CD14-positive monocyte (primary cell): Measurements from ENCODE around the gene CACNA1E. TPM values are rescaled to one million over a fixed set of nuclear protein-coding genes. Genes with fewer than 3 reads are reported as not detected.

Experiments
- DNase-seq, 3 donors: peaks; one replicate each; pipeline ENCODE4 v3.0.0-alpha.2; 2011 to 2022
- H2AFZ ChIP-seq: 2 replicates; pipeline ENCODE4 v1.6.0; 2012; ENCODE audit warnings: mild to moderate bottlenecking, low read depth, low read length, inconsistent platforms; ENCODE audit not compliant: insufficient read depth, poor library complexity, severe bottlenecking
- H3K27ac ChIP-seq, 2 donors: 1 replicate in 1 of 2; 2 replicates in 1 of 2; pipeline ENCODE4 v1.5.1; 2012 to 2013; ENCODE audit warnings: low read length in 2 of 2, control low read depth in 1 of 2, inconsistent platforms in 1 of 2, low read depth in 1 of 2, mild to moderate bottlenecking in 1 of 2
- H3K27me3 ChIP-seq, 2 donors: one replicate each; pipeline versions ENCODE4 v1.6.0 to v1.6.1; 2011 to 2013; ENCODE audit warnings: low read length in 2 of 2; ENCODE audit not compliant: control insufficient read depth in 2 of 2, insufficient read depth in 2 of 2
- H3K36me3 ChIP-seq, 2 donors: replicated peaks in 1 of 2; 1 replicate in 1 of 2; 2 replicates in 1 of 2; pipeline versions ENCODE4 v1.5.1 to v1.6.1; 2012 to 2013; ENCODE audit warnings: low read length in 2 of 2, control low read depth in 1 of 2, inconsistent platforms in 1 of 2, mild to moderate bottlenecking in 1 of 2; ENCODE audit not compliant: insufficient read depth in 2 of 2, control insufficient read depth in 1 of 2
- H3K4me1 ChIP-seq, 2 donors: 1 replicate in 1 of 2; 2 replicates in 1 of 2; pipeline versions ENCODE4 v1.5.1 to v1.6.1; 2012 to 2013; ENCODE audit warnings: low read length in 2 of 2, control low read depth in 1 of 2, inconsistent platforms in 1 of 2, mild to moderate bottlenecking in 1 of 2, moderate library complexity in 1 of 2; ENCODE audit not compliant: insufficient read depth in 2 of 2, control insufficient read depth in 1 of 2
- H3K4me2 ChIP-seq: replicated peaks from 2 replicates; pipeline ENCODE3; 2012; ENCODE audit warnings: low read length, moderate library complexity, mild to moderate bottlenecking; ENCODE audit not compliant: poor library complexity, severe bottlenecking; ENCODE audit errors: extremely low read depth
- H3K4me3 ChIP-seq, 3 experiments: fragments of 200-600 bp in 1 of 3; sonication (generic) in 1 of 3; replicated peaks in 1 of 3; 1 replicate in 2 of 3; 2 replicates in 1 of 3; pipeline ENCODE4 v1.5.1; 2011 to 2013; ENCODE audit warnings: low read length in 3 of 3, mild to moderate bottlenecking in 3 of 3, control low read depth in 2 of 3, low read depth in 2 of 3, inconsistent platforms in 1 of 3, moderate library complexity in 1 of 3
- H3K79me2 ChIP-seq: 2 replicates; pipeline ENCODE4 v1.6.0; 2012; ENCODE audit warnings: mild to moderate bottlenecking, control low read depth, inconsistent platforms, low read length, moderate library complexity; ENCODE audit not compliant: insufficient read depth
- H3K9ac ChIP-seq: 2 replicates; pipeline ENCODE4 v1.6.0; 2017; ENCODE audit warnings: low read length, mild to moderate bottlenecking; ENCODE audit not compliant: insufficient read depth, poor library complexity, severe bottlenecking
- H3K9me3 ChIP-seq, 2 donors: replicated peaks in 1 of 2; 1 replicate in 1 of 2; 2 replicates in 1 of 2; pipeline versions ENCODE4 v1.5.1 to v1.6.1; 2012 to 2013; ENCODE audit warnings: low read length in 2 of 2, control low read depth in 1 of 2; ENCODE audit not compliant: control insufficient read depth in 1 of 2, insufficient read depth in 1 of 2
- H4K20me1 ChIP-seq: 2 replicates; pipeline ENCODE4 v1.6.0; 2012; ENCODE audit warnings: mild to moderate bottlenecking, low read length, control low read depth, moderate library complexity; ENCODE audit not compliant: insufficient read depth
- H3K27ac Mint-ChIP-seq, 7 donors: one replicate each; pipeline ENCODE4 v1.8.0; 2020; ENCODE audit warnings: mild to moderate bottlenecking in 7 of 7, mixed read lengths in 7 of 7, moderate library complexity in 6 of 7, inconsistent platforms in 2 of 7
- H3K27me3 Mint-ChIP-seq, 3 donors: one replicate each; pipeline ENCODE4 v1.8.0; 2021 to 2022; ENCODE audit warnings: low read depth in 3 of 3, mild to moderate bottlenecking in 3 of 3, mixed read lengths in 3 of 3, moderate library complexity in 3 of 3, inconsistent platforms in 1 of 3
- H3K36me3 Mint-ChIP-seq, 2 donors: one replicate each; pipeline ENCODE4 v1.8.0; 2020; ENCODE audit warnings: mixed read lengths in 2 of 2, inconsistent platforms in 1 of 2, mild to moderate bottlenecking in 1 of 2
- H3K4me1 Mint-ChIP-seq: one replicate; pipeline ENCODE4 v1.8.0; 2020; ENCODE audit warnings: mild to moderate bottlenecking, mixed read lengths
- H3K4me3 Mint-ChIP-seq, 2 donors: one replicate each; pipeline ENCODE4 v1.8.0; 2020; ENCODE audit warnings: mild to moderate bottlenecking in 2 of 2, mixed read lengths in 2 of 2, moderate library complexity in 1 of 2
- H3K9me3 Mint-ChIP-seq, 7 donors: one replicate each; pipeline ENCODE4 v1.8.0; 2020 to 2022; ENCODE audit warnings: mixed read lengths in 7 of 7, mild to moderate bottlenecking in 6 of 7, moderate library complexity in 6 of 7, inconsistent platforms in 2 of 7
- WGBS: methylation state at CpG from one replicate; pipeline ENCODE4 v1.1.5; 2013; ENCODE audit warnings: missing lambda C conversion rate; ENCODE audit not compliant: insufficient coverage; 5-methylcytosine and 5-hydroxymethylcytosine counted together
- intact Hi-C, 2 donors: fragments of 100-400 bp; cut with micrococcal nuclease; formaldehyde crosslinking; loops; one replicate each; pipeline versions ENCODE4 v1.15.0 to v1.15.1; 2023
- polyA plus RNA-seq, 3 donors: library from polyadenylated mRNA; depleted of rRNA in 1 of 3; unstranded in 2 of 3; stranded (reverse) in 1 of 3; fragments of 300-500 nt in 2 of 3; fragments of >200 nt in 1 of 3; fragmentation: Illumina TruSeq in 2 of 3; gene quantifications; 1 replicate in 2 of 3; 2 replicates in 1 of 3; pipeline ENCODE4 v1.2.3, GENCODE V29; 2012 to 2021
- TF ChIP-seq, protein P1 (sequence below): fragments of 200-600 bp; IDR thresholded peaks from one replicate; pipeline ENCODE4 v1.8.0; 2022; ENCODE audit warnings: antibody characterized with exemption, mild to moderate bottlenecking

Gene CACNA1E
- polyA plus RNA-seq, 3 donors = 0.04 TPM; not detected in 2

DNA sequence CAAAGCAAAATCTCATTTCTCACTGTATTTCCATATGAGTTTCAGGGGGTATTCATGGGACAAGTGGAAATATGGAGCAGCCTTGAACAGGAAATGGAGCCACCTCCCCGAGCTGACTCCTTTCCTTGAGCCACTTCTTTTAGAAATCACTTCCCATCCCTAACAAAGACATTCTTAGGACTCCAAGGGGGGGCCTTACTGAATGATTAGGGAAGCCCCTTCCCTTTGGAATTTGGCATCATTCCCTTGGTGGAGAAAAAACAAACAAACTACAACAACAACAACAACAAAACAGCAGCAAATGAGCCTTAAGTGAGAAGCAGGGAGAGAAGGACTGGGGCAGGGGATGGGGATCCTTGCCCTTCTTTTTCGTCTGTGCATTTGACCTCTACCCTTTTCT lies 299.9 kb downstream of the CACNA1E start:
- H3K27me3 ChIP-seq = no peaks in the 10 kb centered on the region
- no peaks in the 10 kb centered on the region for H4K20me1 ChIP-seq
- no peak for DNase-seq
- H3K4me2 ChIP-seq = no peak overlapping the region
- TF ChIP-seq, protein P1, sequence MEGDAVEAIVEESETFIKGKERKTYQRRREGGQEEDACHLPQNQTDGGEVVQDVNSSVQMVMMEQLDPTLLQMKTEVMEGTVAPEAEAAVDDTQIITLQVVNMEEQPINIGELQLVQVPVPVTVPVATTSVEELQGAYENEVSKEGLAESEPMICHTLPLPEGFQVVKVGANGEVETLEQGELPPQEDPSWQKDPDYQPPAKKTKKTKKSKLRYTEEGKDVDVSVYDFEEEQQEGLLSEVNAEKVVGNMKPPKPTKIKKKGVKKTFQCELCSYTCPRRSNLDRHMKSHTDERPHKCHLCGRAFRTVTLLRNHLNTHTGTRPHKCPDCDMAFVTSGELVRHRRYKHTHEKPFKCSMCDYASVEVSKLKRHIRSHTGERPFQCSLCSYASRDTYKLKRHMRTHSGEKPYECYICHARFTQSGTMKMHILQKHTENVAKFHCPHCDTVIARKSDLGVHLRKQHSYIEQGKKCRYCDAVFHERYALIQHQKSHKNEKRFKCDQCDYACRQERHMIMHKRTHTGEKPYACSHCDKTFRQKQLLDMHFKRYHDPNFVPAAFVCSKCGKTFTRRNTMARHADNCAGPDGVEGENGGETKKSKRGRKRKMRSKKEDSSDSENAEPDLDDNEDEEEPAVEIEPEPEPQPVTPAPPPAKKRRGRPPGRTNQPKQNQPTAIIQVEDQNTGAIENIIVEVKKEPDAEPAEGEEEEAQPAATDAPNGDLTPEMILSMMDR = no peak
- no peaks in the 10 kb centered on the region for H3K79me2 ChIP-seq
- H3K36me3 ChIP-seq = no peaks in the 10 kb centered on the region
- no peak overlapping the region for H3K27ac ChIP-seq
- H3K9me3 ChIP-seq = no peaks in the 10 kb centered on the region
- H2AFZ ChIP-seq = no peak overlapping the region
- Mint-ChIP-seq H3K4me1 (no peaks in the 10 kb centered on the region), H3K27ac (no peak overlapping the region), H3K27me3 (peaks cover 1 to 4% (median 1%) of the 10 kb centered on the region in 3 donors), H3K36me3 (no peaks in the 10 kb centered on the region), H3K4me3 (no peak overlapping the region), H3K9me3 (peaks cover 0 to 6% (median 2%) of the 10 kb centered on the region in 7 donors)
- intact Hi-C loops = no loop called here
- H3K9ac ChIP-seq = no peak overlapping the region
- H3K4me1 ChIP-seq = no peaks in the 10 kb centered on the region
- H3K4me3 ChIP-seq = no peak overlapping the region
- WGBS = no CpG with 5 or more reads among the region's 2 CpGs

DNA sequence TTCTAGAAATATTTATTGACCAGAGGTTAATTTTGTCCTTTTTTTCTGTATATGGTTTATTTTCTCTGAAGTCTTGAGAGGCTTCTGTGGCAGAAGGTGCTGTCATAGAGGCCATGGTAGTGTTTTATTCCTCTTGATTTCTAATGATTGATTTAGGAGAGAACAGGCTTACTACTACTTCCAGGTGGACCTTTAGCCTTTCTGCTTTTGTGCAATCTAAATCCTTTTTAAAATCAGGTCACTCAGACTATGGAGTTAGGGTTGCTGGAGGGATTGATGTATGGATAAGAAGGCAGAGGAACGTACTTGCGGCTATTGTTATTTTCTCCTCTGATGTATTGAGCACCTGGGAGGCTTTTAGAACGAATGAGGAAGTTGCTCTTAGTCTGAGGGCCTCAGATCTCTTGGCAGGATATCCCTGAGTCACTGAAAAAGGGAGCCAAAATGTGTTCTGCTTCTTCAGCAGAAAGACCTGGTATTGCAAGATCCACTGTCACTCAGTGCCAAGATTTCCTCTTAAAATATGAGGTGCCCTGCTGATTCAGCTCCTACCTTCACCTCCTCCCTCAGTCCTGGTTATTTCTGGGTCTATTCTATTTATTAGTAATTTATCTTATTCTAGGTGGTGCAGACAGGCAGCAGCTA lies 300.8 kb downstream of the CACNA1E start:
- Histone ChIP-seq H3K9ac (no peak overlapping the region), H4K20me1 (no peaks in the 10 kb centered on the region), H3K9me3 (no peaks in the 10 kb centered on the region), H2AFZ (no peak overlapping the region), H3K4me2 (no peak overlapping the region), H3K27me3 (no peaks in the 10 kb centered on the region), H3K79me2 (no peaks in the 10 kb centered on the region), H3K4me1 (no peaks in the 10 kb centered on the region), H3K27ac (no peak overlapping the region), H3K36me3 (no peaks in the 10 kb centered on the region), H3K4me3 (no peak overlapping the region)
- no peaks in the 10 kb centered on the region for H3K4me1 Mint-ChIP-seq
- TF ChIP-seq, protein P1 = no peak
- no peaks in the 10 kb centered on the region for H3K36me3 Mint-ChIP-seq
- peaks cover under 1 to 7% (median 3%) of the 10 kb centered on the region in 7 donors for H3K9me3 Mint-ChIP-seq
- H3K4me3 Mint-ChIP-seq = no peak overlapping the region
- peaks cover 1 to 4% (median 1%) of the 10 kb centered on the region in 3 donors for H3K27me3 Mint-ChIP-seq
- no peak overlapping the region for H3K27ac Mint-ChIP-seq
- no peak for DNase-seq
- 0% methylated on average over 2 of the region's 3 CpGs for WGBS
- intact Hi-C loops = no loop called here
